GM19395 (cell line): ENCODE results near the gene PPP1R13B.

Experiments
- ATAC-seq: cut with Tn5 transposase; IDR thresholded peaks from one replicate; pipeline ENCODE4 v1.9.1; 2021; ENCODE audit warnings: mild to moderate bottlenecking, moderate library complexity; ENCODE audit not compliant: unreplicated experiment

The PPP1R13B gene

DNA sequence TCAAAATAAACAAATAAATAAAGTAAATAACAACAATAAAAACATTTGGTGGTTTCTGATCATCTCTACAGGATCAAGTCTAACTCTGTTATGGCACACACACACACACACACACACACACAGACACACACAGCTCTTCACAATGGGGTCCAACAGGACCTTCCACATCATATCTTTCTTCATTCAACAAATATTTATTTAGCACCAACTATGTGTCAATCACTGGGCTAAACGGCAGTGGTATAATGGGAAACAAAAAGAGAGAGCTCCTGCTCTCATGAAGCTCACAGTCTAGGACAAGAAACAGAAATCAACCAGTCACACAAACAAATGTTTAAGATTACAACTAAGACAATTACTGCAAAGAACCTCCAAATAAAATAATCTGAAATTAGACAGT is 9.3 kb downstream of the PPP1R13B start:
- ATAC-seq = no peak

DNA sequence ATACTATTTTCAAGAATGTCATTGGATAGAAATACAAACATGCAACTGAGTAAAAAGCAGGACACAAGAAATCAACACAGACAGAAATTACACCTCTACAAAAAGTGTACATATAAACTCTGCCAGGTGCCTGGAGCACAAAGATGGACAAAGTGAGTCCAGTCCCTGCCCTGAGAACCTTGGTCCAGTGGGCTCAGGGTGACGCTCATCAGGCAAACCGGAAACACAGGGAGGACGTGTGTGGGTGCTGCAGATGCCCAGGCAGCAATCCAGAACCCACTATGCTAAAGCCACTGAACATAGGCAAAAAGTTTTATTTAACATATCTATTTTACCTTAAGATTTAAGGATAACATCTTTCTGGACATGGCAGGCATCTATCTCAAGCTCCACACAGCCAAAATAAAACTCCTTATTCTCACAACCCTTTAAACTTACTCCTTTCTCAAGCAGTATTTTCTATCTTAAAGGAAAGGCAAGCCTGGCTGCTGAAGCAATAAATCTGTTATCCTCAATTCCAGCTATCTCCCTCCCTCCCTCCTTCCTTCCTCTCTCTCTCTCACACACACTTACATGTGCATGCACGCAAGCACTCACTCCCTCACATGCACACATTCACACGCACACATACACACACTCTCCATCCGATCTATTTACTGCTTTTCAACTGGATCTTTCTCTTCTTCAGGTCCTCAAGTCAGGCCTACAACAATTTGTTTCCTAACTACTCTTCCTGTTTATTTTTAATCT is 10.2 kb downstream of the PPP1R13B start:
- no peak for ATAC-seq

DNA sequence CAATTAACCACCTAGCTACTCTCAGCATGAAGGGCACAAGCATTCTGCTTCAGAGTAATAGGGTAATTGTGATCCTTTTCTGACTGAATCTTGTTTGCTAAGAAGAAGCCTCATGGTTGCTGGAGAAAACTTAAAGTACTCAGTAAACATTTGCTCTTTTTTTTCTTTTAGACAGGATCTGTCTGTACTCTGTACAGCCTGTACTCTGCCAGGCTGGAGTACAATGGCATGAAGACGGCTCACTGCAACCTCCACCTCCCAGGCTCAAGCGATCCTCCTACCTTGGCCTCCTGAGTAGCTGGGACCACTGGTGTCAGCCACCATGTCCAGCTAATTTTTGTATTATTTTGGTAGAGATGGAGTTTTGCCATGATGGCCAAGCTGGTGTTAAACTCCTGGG is 12.4 kb downstream of the PPP1R13B start:
- ATAC-seq = no peak

DNA sequence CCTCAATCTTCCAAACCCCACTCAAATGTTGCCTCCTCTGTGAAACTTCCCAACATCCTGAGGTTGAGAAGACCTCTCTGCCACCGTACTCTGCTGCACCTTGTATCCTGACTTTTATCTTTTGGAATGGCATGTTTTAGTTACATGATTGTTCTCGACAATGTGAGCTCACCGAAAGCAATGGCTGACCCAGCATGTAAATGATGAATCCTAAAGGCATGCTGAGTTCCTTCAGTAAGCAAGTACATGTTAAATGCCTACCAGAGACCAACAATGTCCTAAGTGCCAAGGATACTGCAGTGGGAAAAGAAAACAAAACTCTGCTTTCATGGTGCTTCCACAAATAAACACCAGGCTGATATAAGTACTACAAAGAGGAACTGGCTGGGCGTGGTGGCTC is 13.7 kb downstream of the PPP1R13B start:
- no peak for ATAC-seq

DNA sequence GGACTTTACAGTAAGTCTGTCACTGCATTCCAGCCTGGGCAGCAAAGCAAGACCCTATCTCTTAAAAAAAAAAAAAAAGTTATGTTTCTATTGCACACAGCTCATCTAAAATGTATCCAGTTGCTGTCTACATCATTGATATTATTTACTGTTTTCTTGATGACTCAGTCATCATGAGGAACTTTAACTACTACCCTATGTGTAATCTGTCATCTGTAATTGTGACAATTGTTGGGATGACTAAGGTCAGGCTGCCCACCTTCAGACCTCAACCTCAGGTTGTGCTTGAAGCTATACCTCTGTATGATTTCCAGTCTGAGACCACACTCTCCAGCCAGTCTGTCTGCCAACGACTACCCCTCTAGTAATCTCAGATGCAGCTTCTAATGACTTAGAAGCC is 15.3 kb downstream of the PPP1R13B start:
- no peak for ATAC-seq

DNA sequence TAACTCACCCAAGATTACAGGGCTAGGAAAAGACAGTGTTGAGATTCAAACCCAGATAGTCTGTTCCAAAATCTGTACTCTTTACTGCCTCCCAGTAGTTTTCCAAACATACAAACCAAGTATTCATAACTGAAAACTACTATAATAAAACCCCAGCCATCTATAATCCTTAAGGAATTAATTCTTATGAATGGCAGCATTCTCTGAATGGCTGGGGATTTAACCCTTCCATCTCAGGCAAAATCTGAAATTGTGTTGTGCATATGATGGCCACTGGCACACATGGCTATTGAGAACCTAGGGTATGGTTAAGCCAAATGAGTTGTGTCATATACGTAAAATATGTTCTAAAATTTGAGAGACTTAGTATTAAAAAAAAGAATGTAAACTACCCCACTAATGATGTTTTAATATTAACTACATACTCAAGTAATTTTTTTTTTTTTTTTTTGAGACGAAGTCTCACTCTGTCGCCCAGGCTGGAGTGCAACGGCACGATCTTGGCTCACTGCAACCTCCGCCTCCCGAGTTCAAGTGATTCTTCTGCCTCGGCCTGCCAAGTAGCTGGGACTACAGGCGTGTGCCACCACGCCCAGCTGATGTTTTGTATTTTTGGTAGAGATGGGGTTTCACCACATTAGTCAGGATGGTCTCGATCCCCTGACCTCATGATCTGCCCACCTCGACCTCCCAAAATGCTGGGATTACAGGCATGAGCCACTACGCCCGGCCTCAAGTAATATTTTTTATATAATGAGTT is 16.7 kb downstream of the PPP1R13B start:
- no peak for ATAC-seq

DNA sequence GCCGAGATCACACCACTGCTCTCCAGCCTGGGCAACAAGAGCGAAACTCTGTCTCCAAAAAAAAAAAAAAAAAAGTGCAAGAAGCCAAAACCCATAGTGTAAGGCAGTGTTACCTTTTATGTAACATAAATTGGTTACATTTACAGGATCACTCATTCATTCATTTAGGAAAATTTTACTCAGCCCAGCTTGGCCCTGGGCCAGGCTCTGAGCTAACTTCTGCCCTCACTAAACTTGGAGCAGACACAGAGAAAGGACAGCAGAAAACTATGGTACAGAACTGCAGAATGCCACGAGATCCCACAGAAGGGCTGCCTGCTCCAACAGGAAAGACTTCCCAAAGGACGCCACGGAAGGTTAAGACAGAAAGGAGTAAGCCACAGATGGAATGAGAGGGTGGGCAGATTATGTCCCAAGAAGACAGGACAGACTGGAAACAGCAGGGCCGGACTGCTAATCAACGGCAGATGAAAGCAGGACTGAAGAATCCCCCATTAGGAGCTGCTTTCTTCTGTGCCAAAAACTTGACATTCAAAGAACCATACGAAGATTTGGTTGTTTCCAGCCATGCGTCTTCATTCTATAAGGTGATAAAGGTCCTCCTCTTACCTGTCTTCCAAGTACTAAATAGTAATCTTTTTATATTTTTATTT is 18.9 kb downstream of the PPP1R13B start:
- no peak for ATAC-seq

DNA sequence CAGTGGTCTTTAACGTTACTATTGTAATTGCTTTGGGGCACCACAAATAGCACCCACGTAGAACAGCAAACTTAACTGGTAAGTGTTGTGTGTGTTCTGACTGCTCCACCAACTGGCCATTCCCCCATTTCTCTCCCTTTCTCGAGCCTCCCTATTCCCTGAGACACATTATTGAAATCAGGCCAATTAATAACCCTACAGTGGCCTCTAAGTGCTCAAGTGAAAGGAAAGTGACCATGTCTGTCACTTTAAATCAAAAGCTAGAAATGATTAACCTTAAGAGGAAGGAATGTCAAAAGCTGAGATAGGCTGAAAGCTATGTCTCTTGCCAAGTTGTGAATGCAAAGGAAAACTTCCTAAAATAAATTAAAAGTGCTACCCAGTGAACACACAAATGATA is 22.3 kb downstream of the PPP1R13B start:
- ATAC-seq = no peak

DNA sequence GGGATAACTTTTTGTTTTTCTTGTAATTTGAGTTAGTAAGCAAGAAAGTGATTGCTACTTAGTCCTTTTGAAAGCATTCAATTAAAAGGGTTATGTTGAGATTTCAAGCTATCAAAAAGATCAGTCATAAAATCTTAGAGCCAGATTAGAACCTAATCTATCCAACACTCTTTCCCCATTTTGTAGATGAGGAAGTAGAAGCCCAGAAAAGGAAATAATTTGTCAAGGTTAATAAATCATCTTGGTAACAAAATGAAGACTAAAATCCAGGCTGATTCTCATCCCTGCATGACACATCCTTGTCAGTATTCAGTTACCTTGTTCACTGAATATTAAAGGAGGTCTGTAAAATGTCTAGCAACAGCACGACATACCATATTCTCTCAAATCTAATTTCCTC is 26.5 kb downstream of the PPP1R13B start:
- no peak for ATAC-seq

DNA sequence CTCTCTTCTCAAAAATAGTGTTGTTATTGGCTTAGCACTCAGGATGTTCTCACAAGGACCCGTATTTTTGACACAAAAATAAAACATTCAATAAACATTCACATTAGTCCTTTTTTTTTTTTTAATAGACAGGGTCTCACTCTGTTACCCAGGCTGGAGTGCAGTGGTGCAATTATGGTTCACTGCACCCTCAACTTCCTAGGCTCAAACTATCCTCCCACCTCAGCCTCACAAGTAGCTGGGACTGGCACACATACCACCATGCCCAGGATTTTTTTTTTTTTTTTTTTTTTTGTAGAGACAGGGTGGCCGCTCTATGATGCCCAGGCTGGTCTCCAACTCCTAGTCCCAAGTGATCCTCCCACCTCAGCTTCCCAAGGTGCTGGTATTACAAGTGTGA is 27.0 kb downstream of the PPP1R13B start:
- ATAC-seq = no peak

DNA sequence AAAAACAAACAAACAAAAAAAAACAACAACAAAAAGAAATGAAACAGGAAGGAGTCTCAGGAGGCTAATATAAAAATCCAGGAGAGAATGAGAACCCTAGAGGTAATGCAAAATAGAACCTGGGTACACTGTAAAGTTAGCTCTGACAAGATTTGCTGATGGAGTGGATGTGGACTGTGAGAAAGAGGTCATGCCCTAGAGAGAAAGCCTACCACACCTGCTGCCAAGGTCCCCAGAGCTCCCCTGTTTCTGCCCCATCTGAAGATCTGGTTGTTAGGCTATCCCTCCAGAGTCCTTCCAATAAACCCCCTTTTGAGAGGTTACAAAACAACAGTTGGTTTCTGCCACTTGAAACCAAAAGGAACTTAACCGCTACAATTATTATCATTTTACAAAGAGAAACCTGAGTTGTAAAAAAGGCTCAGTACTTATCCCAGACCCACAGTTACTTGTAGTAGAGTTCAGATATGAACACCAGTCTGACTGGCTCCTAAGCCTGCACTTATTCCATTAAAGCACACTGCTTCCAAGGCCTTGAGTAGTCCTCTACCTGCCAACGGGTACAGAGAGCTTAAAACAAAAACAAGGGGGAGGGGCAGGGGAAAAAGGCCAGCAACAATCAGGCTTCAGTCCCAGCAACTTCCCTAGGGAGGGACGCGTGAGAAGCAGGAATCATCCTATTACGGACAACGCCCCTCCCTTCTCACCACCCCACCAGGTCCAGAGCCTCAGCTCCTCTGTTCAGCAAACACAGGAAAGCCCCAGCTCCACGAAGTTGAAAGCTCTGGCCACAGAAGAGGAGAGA is 27.7 kb downstream of the PPP1R13B start:
- no peak for ATAC-seq

DNA sequence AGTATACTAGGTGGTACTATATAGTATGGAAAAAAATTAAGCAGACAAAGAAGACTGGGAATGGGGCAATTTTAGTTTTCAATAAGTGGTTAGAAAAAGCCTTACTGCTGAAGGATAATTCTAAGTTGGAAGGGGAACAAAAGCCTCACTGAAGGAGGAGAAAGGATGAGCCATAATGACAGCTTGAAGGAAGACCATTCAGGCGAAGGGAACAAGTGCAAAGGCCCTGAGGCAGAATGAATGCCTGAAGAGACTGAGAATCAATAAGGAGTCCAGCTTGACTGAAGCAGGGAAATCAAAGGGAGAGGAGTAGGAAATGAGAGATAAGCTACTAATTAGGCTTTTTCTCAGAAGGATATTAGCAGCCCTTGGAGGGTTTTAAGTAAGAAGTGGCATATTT is 28.5 kb downstream of the PPP1R13B start:
- ATAC-seq = no peak

DNA sequence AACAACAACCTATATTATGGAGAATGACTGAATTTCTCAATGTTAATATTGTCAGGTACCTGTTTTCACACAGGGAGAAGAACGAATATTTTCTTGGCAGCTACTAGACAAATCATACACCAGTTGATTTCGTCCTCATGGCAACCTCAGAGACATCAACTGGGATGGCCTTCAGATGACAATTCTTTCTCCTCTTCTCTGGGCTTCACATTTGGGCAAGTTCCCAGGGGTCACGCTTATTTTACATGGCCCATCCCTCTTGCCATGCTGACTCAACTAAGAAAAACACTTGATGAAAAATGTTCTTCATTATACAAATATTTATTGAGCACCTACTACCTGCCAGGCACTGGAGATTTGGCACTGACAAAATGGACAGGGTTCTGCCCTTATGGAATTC is 29.0 kb downstream of the PPP1R13B start:
- no peak for ATAC-seq

DNA sequence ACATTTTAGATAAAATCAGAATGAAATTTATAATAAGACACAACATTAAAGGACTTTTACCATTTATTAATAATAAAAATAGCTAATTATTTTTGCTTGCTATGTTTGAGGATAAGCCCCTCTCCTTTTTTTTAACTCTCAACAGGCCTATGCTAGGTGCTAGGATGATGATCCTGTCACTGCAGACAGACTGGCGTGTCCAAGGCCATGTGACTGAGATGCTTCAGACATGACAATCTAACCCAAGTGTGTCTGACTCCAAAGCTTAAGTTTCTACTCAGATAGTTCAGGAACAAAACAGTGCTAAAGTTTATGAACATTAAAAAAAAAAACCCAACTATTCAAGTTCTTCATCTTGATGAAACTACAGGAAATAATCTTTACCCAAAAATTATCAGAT is 29.8 kb downstream of the PPP1R13B start:
- ATAC-seq = no peak

DNA sequence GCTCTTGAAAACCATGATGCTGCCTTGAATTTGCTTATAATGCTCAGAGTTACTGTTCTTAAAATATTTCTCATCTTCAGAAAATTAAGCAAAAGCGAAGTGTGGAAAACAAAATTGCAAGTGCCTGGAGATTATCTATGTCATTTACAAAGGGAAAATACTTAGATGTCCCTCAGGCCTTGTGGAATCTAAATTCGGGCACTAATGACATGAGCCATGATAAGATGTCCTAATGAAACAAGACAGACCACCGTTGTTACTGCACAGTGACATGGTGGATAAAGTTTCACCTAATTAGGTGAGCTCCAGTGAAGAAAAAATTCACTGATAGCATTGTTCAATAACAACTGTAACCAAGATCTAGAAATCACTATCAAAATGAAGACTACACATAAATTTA is 30.4 kb downstream of the PPP1R13B start:
- ATAC-seq = no peak

DNA sequence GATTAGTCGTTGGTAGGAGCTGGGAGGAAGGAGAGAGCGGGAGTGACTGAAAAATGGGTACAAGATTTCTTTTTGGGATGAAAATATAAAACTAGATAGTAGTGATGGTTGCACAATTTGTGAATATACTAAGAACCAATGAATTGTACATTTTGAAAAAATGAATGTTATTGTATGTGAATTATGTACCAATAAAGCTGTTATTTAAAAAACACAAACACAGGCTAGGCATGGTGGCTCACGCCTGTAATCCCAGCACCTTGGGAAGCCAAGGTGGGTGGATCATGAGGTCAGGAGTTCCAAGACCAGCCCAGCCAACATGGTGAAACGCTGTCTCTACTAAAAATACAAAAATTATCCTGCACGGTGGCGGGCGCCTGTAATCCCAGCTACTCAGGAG is 32.1 kb downstream of the PPP1R13B start:
- ATAC-seq = no peak

DNA sequence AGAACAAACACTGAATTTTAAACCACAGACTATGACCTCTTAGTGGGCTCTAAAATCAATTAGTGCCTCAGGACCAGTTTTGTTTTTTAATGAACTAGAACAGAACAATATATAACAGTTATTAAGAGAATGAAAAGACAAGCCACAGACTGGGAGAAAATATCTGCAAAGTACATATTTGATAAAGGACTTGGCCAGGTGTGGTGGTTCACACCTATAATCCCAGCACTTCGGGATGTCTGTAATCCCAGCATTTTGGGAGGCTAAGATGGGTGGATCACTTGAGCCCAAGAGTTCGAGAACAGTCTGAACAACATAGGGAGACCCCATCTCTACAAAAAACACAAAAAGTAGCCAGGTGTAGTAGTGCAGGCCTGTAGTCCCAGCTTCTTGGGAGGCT is 36.2 kb downstream of the PPP1R13B start:
- no peak for ATAC-seq

DNA sequence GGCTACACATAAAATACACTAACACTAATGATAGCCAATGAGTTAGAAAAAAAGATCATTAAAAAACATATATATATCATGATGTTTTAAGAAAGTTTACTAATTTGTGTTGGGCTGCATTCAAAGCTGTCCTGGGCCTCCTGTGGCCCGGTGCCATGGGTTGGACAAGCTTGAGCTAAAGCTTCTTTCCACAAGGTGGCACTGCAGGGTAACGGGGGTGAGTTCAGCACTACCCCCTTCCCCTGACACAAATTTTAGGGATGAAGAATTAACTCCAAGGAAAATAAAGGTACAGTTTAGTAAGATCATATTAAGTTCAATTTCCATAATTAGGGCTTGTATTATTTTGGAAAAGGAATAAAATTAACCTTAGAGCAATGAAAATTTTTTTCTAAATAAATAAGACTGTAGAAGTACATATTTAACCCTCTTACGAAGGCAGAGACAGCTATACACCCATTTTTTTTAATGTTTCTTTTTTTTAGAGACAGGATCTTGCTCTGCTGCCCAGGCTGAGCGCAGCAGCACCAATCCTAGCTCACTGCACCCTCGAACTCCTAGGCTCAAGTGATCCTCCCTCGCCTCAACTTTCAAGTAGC is 38.9 kb downstream of the PPP1R13B start:
- ATAC-seq = no peak

DNA sequence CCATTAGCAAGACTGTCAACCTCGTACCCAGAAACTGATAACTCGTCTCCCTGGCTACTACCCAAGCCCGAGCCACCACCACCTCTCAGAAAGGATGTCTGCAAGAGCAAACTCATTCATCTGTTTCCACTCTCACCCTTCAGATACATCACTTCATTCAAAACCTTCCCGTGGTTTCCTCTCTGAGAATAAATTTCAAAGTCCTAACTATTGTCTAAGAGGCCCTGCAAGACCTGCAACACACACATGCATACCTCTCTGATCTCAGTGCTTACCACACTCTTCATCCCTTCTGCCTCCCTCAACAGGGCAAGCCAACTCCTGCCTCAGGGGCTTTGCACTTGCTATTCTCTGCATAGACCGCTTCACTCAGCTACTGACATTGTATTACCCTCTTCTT is 40.6 kb downstream of the PPP1R13B start:
- ATAC-seq = peak; percentile 68

DNA sequence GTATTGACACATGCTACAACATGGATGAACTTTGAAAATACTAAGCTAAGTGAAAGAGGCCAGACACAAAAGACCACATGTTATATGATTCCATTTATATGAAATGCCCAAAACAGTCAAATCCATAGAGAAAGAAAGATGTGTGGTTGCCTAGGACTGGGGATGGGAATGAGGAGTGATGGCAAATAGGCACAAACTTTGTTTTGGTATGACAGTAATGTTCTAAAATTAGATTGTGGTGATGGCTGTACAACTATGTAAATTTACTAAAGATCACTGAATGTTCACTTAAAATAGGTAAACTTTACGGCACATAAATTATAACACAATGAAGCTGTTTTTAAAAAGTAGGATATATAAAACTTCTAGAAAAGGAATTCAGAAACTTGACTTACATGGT is 41.7 kb downstream of the PPP1R13B start:
- no peak for ATAC-seq

DNA sequence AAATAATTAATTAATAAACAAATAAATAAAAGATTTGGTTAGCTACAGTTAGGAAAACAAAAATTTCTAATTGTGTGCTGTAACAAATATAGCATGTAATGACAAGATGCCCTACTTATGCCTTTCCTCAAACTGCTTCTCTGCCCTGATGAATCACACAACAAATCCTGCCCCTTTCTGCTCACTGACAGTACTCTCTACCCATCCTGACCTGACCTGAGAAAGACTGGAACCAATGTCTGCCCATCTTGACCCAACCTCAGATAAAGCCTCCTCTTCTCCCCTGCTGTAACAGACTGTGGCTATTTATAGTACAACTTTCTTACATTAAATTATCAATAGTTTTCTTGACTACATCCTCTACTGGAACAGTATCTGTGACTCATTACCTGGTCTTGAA is 43.7 kb downstream of the PPP1R13B start:
- ATAC-seq = no peak
